Measurements from ENCODE around the gene EIF2A. TPM values are rescaled to one million over a fixed set of nuclear protein-coding genes. Genes with fewer than 3 reads are reported as not detected.

Gene EIF2A
- total and polyA plus RNA-seq, 9 of the 15 experiments (the other 6 are each of a cell fraction or from before 2014, with no cell fraction given), result 106 to 192 (median 168) TPM

- TF ChIP-seq, protein P1, sequence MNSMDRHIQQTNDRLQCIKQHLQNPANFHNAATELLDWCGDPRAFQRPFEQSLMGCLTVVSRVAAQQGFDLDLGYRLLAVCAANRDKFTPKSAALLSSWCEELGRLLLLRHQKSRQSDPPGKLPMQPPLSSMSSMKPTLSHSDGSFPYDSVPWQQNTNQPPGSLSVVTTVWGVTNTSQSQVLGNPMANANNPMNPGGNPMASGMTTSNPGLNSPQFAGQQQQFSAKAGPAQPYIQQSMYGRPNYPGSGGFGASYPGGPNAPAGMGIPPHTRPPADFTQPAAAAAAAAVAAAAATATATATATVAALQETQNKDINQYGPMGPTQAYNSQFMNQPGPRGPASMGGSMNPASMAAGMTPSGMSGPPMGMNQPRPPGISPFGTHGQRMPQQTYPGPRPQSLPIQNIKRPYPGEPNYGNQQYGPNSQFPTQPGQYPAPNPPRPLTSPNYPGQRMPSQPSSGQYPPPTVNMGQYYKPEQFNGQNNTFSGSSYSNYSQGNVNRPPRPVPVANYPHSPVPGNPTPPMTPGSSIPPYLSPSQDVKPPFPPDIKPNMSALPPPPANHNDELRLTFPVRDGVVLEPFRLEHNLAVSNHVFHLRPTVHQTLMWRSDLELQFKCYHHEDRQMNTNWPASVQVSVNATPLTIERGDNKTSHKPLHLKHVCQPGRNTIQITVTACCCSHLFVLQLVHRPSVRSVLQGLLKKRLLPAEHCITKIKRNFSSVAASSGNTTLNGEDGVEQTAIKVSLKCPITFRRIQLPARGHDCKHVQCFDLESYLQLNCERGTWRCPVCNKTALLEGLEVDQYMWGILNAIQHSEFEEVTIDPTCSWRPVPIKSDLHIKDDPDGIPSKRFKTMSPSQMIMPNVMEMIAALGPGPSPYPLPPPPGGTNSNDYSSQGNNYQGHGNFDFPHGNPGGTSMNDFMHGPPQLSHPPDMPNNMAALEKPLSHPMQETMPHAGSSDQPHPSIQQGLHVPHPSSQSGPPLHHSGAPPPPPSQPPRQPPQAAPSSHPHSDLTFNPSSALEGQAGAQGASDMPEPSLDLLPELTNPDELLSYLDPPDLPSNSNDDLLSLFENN (IDR thresholded peaks at IDR 0.05; ENCODE audit: low read depth in 2 of 2, low read length in 2 of 2), result no peak
- TF ChIP-seq ZNF134 (CRISPR knock-in tag; conservative IDR thresholded peaks at IDR 0.05), result no peak
- TF ChIP-seq ZBTB34 (CRISPR knock-in tag; IDR thresholded peaks at IDR 0.05), result no peak
- no peak for TF ChIP-seq ZNF133 (CRISPR knock-in tag; IDR thresholded peaks at IDR 0.05)
- no peak for TF ChIP-seq KLF13 (tag; IDR thresholded peaks at IDR 0.05; ENCODE audit: borderline replicate concordance, low read depth)
- no peak for TF ChIP-seq MEF2A (IDR thresholded peaks at IDR 0.05; ENCODE audit: control insufficient read depth, low read depth, low read length)
- no peak for TF ChIP-seq KAT8 (IDR thresholded peaks at IDR 0.05; ENCODE audit: low read depth)
Measured at GRCh38 chr3:150531775-150532174, 14.8 kb upstream of the EIF2A start (continued).
